GM19468 (cell line): ENCODE data around the gene VWA7.

ENCODE experiments used
- ATAC-seq: cut with Tn5 transposase; IDR thresholded peaks from one replicate; pipeline ENCODE4 v1.9.1; 2021; ENCODE audit warnings: mild to moderate bottlenecking, moderate library complexity, moderate number of reproducible peaks; ENCODE audit not compliant: unreplicated experiment; ENCODE audit errors: extremely low read depth

Gene VWA7

GRCh38 chr6:31761343-31761742, 15.8 kb downstream of the VWA7 start:
- no peak for ATAC-seq

- no peak for ATAC-seq
Observed at GRCh38 chr6:31760790-31761189, 16.3 kb downstream of the VWA7 start.

GRCh38 chr6:31758281-31758680, 18.8 kb downstream of the VWA7 start:
- no peak for ATAC-seq

- no peak for ATAC-seq
Observed at GRCh38 chr6:31752739-31753319, 24.3 kb downstream of the VWA7 start.

GRCh38 chr6:31750411-31751022, 26.6 kb downstream of the VWA7 start:
- no peak for ATAC-seq

- no peak for ATAC-seq
Observed at GRCh38 chr6:31749301-31750036, 27.7 kb downstream of the VWA7 start.

DNA sequence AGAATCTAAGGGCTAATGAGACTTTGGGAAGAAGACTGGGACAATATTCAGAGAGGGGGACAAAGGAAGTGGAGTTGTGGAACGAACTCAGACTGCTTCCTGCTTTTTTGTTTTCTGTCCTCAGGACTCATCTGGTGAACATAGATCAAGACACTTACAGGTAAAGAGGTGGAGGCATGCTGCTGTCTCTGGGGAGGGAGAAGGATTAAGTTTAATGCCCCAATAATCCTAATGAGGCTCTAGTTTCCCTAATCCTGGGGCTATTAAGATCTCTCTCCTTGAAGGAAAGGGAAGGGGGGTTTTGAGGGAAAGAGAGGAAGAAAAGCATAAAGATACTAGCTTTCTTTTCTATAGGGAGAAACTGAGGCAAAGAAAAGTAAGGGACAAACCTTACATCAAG, 32.7 kb downstream of the VWA7 start:
- no peak for ATAC-seq

GRCh38 chr6:31742894-31743293, 34.2 kb downstream of the VWA7 start:
- ATAC-seq: no peak

DNA sequence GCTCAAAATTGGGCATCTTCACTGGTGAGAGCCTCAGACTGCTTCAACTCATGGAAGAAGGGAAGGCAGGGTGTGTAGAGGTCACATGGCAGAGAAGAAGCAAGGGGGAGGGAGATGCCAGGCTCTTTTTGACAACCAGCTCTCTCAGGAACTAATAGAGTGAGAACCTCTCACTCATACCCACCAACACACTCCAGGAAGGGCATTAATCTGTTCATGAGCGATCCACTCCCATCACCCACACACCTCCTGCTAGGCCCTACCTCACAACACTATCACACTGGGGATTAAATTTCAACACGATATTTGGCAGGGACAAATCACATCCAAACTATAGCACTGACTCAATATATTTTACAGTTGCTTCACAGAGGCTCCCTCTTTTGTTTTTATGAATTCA, 35.3 kb downstream of the VWA7 start:
- ATAC-seq: no peak

DNA sequence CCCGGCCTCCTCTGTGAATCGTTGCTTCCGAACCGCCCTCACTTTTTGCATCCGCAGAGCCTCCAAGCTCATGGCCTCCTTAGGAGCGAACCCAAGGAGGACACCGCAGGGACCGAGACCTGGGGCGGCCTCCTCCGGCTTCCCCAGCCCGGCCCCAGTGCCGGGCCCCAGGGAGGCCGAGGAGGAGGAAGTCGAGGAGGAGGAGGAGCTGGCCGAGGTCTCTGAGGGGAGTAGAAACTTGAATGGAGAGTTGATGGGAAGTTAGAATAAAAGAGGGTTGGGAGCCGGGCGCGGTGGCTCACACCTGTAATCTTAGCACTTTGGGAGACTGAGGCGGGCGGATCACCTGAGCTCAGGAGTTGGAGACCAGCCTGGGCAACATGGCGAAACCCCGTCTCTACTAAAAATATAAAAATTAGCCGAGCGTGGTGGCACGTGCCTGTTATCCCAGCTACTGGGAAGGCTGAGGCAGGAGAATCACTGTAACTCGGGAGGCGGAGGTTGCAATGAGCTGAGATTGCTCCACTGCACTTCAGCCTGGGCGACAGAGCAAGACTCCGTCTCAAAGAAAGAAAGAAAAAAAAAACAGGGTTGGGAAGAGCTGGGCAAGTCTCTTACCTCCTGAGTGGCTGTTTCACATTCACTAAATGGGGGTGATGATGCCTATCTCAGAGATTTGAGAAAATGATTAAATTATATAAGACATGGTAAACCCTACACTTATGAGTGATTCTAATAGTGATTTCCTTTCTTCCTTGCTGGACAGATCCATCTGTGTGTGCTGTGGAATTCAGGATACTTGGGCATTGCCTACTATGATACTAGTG, 36.5 kb downstream of the VWA7 start:
- ATAC-seq: no peak

DNA sequence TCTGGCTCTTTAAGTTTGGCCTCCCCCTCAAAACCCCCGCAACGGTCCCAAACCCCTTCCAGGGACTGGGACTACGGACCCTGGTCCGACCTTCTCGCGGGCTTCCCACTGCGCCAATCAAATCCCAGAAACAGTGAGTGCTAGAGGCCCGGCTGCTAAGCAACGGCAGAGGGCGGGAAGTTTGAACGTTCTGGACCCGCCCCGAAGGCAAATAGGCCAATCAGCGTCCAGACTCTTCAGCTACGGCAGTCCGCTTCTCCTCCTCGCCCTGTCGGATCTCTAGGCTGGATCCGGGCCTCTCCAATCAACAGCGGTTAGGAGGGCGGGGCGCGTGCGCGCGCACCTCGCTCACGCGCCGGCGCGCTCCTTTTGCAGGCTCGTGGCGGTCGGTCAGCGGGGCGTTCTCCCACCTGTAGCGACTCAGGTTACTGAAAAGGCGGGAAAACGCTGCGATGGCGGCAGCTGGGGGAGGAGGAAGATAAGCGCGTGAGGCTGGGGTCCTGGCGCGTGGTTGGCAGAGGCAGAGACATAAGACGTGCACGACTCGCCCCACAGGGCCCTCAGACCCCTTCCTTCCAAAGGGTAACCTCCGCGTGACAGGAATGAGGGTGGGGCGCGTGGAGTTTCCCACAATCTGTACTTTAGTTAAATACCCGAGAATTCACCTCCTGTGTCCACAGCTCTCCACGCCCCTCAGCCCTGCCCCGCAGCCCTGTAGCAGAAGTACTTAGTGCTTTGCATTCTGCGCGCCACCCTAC, 37.3 kb downstream of the VWA7 start, which contains the start of gene MSH5:
Gene MSH5, plus strand, starts transcription at position 367 of the 758 bp plus-strand sequence. CDS start 462 bp downstream, outside the sequence.
- peak; percentile 55 for ATAC-seq

DNA sequence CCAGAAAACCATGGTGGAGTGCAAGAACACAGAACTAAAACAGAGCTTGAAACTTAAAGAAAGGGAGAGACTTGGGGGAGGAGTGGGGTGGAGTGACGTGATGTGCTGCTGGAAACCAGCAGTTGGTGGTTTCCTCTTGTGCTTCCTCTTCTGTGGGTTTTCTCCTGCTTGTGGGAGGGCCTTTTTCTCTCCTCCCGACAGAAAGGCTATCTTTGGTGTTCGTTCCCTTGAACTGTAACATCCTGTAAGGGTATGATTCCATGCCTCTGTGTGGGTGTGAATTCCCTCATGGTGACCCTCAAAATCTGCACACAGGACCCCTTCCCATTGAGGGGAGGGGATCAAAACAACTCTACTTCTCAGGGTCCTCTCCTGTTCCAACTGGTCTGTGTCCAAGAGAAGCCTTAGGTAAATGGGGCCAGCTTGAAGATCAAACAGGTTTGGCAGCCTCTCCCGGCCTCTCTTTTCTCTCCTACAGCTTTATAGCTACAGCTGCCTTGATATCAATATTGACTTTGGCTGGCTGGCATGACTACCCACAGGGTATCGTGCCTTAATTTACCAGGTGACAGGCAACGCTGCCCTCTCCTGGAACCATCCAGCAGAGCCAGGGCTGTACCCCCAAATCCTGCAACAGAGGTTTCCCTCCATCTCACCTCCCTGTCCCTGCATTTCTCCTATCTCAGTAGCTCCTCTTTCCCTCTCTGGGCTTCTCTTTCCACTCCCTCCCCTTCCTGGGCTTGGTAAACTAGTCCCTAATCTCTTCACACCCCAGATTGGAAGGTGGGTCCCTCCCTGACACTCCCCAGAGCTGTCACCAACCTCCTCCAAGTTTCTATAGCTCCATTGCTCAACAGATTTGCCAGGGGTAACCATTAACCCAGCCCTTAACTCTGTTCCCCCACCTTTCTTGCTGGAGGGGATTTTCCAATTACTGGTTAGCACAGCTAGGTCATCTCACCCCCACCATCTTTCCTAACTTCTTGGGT, 38.8 kb downstream of the VWA7 start:
- ATAC-seq: peak; percentile 14

GRCh38 chr6:31737315-31737990, 39.7 kb downstream of the VWA7 start:
- no peak for ATAC-seq

DNA sequence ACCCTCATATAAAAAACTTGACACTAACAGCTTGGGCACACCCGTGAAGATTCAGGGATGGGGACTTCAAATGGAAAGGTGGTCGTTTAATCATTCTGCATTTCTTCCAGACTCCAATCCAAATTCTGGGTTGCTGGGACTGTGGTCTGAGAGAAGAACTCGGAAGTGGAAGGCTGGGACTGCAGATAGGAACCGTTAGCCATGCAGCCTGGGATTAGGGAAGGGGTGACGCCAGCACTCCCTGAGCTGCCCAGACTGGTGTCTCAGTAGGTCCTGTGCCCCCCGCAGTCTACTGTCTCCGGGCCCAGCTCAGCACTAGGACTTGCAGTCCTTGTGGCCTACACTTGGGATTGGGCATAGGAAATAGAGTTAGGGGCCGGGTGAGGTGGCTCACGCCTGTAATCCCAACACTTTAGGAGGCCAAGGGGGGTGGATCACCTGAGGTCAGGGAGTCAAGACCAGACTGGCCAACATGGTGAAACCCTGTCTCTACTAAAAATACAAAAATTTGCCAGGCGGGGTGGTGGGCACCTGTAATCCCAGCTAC, 40.3 kb downstream of the VWA7 start:
- ATAC-seq: no peak

DNA sequence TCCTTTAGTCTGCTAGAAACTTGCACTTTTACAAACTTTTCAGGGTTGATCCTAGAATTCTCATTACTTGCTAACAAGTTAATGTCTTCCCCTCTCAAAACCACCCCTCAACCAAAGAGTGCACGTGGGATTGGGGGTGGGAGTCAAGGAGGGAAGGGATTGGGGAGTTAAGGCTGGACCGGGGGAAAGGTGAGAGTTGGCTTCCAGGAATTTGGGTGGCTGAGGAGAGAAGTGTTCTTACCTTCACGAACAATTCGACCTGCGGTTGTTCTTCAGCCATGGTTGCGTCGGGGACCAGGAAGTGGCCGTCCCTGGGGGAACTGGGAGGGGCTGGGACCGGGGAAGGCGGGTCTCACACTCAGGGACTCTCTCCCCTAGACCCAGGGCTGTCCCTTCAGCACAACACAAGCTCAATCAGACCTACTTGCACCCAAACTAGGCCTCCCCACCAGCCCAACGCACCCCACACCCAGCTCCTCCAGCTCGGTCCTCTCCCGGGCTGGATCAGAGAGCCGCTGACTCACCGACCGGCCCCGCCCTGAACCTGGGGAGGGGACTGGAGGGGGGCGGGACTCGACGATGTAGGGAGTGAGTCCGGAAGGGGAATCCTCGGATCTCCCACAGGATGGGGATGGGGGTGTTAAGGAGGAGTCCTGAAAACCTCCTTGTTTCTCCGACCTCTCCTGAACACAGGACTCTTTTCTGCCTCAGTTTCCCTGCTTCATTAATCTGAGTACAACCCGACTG, 40.9 kb downstream of the VWA7 start, which contains the start of gene CLIC1:
Gene CLIC1, minus strand, starts transcription at position 510 of the 747 bp plus-strand sequence. Its CDS starts 230 bp downstream, at position 280.
- ATAC-seq: peak; percentile 2

DNA sequence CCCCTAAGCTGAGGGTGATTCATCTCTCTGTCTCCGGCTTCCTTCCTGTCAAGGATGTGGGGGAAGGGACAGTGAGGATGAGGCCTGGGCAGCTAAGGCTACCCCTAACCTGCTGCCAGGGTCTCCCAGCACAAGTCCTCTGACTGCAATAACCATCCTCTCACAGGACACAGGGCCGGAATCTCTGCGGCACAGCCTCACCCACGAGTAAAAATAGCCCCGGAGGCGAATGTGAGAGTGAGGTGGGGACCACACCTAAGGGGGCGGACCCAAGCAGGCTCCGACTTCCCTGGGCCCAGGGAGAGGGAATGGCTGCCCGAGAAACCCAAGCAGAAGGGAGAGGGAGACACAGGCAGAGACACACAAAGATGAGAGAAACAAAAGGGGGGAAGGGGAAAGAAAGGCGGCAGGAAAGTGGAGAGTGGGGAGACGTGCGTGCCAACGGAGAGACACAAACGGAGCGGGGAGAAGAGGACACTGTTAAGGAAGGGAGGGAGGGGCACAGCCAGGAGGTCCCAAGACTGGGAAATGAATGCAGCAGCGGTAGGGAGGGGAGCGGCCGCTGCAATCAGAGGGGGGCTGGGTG, 42.2 kb downstream of the VWA7 start:
- no peak for ATAC-seq
